HG03575 (cell line): ENCODE data around the gene CTXN1.
"Not testable (repeated sequence)": the region's sequence is repeated elsewhere in the genome, so short reads cannot be mapped to it uniquely, and the experiment has no call there.

Experiments
- ATAC-seq: cut with Tn5 transposase; IDR thresholded peaks from one replicate; pipeline ENCODE4 v1.9.1; 2021; ENCODE audit not compliant: unreplicated experiment, insufficient number of reproducible peaks, low FRiP score; ENCODE audit errors: extremely low read depth

CTXN1 gene

DNA sequence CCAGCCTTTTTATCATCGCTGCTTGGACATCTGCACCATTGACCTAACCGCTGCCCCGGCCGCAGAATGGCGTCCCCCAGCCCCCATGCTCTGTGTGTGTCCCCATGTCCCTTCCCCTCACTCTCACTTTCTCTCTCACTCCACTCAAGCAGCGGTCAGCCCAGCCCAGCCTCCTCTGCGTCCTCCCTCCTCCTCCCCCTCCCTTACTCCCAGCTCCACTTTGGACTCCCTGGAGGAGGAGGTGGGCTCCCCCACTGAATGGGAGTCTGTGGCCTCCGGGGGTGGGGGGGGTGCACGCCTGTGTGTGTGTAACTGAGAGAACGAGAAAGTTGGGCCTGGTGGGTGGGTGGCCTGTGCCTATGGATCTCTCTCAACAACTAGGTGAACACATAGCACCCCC is 20.1 kb downstream of the CTXN1 start:
- ATAC-seq: no peak

DNA sequence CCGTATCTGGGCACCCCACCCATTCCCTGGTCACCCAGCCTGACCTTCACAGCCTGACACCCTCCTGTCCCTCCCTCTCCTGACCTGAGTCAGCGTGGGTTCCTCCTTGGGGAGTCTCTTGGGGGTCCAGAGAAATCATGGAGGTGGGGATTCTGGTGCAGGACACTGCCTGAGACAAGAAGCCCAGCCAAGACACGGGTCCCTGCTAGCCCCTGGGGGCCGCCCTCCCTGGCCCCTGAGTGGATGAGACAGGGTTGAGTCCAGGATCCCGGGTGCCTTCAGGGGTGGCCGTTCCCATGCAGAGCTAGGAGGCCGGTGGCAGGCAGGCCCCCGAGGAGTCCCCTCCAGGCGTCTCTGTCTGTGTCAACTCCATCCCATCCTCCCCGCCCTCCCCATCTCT is 20.7 kb downstream of the CTXN1 start:
- no peak for ATAC-seq

- ATAC-seq: no peak
These were observed 21.6 kb downstream of the CTXN1 start for GRCh38 chr19:7904074-7905020.

GRCh38 chr19:7903244-7904073 is 22.5 kb downstream of the CTXN1 start, which contains the start of gene MAP2K7:
MAP2K7 (plus strand) TSS chr19:7903877; CDS start chr19:7903945, 68 bp downstream.
- ATAC-seq: peak; percentile 68

DNA sequence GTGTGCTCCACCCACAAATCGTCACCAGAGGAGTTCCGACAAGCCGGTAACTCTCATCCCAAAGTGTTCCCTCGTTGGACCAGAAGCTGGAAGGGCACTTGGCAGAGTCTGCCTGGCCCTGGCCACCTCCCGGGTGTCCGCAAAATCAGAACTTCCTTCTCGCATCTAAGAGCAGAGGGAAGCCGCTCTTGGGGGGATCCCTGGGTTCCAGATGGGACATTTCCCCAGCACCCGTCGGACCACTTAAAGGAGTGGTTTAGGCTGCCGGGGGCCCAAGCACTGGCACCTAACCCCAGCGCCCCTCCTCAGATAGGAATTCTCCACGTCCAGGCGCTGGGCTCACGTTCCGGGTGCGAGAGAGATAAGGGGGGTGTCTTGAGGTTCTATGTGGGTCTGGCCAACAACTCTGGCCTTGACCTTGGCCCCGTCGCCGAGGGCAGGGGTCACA is 23.1 kb downstream of the CTXN1 start:
- no peak for ATAC-seq

- ATAC-seq: no peak
These were observed 24.6 kb downstream of the CTXN1 start for GRCh38 chr19:7901337-7901736.

GRCh38 chr19:7900931-7901330 is 25.0 kb downstream of the CTXN1 start:
- ATAC-seq: no peak

- no peak for ATAC-seq
These were observed 25.5 kb downstream of the CTXN1 start for GRCh38 chr19:7900401-7900870.

DNA sequence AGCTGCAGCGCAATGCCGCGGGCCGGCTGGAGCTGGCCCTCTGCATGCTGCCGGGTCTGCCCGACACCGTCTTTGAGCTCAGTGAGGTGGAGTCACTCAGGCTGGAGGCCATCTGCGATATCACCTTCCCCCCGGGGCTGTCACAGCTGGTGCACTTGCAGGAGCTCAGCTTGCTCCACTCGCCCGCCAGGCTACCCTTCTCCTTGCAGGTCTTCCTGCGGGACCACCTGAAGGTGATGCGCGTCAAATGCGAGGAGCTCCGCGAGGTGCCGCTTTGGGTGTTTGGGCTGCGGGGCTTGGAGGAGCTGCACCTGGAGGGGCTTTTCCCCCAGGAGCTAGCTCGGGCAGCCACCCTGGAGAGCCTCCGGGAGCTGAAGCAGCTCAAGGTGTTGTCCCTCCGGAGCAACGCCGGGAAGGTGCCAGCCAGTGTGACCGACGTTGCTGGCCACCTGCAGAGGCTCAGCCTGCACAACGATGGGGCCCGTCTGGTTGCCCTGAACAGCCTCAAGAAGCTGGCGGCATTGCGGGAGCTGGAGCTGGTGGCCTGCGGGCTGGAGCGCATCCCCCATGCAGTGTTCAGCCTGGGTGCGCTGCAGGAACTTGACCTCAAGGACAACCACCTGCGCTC is 26.1 kb downstream of the CTXN1 start:
- ATAC-seq: no peak

GRCh38 chr19:7898967-7899366 is 27.0 kb downstream of the CTXN1 start:
- ATAC-seq: no peak

DNA sequence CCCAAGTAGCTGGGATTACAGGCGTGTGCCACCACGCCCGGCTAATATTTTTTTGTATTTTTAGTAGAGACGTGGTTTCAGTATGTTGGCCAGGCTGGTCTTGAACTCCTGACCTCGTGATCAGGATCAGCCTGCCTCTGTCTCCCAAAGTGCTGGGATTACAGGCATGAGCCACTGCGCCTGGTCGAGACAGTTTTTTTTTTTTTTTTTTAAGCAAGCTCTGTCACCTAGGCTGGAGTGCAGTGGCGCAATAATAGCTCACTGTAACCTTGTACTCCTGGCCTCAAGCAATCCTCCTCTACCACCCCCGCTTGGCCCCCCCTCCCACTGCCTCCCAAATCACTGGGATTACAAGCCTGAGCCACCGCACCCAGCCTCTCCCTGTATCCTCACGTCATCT is 28.6 kb downstream of the CTXN1 start:
- no peak for ATAC-seq

DNA sequence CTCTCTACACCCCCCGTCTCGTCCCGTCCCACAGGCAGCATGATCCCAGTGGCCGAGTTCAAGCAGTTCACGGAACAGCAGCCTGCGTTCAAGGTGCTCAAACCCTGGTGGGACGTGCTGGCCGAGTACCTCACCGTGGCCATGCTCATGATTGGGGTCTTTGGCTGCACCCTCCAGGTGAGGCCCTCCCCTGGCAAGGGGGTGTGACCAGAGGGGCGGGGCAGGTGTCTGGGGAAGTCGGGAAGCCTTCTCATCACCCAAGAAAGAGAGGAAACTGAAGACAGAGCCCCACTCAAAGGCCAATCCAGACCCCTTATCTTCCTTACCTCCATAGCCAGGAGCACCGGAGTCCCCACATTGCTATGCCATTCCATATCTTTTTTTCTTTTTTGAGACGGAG is 30.4 kb downstream of the CTXN1 start:
- no peak for ATAC-seq

DNA sequence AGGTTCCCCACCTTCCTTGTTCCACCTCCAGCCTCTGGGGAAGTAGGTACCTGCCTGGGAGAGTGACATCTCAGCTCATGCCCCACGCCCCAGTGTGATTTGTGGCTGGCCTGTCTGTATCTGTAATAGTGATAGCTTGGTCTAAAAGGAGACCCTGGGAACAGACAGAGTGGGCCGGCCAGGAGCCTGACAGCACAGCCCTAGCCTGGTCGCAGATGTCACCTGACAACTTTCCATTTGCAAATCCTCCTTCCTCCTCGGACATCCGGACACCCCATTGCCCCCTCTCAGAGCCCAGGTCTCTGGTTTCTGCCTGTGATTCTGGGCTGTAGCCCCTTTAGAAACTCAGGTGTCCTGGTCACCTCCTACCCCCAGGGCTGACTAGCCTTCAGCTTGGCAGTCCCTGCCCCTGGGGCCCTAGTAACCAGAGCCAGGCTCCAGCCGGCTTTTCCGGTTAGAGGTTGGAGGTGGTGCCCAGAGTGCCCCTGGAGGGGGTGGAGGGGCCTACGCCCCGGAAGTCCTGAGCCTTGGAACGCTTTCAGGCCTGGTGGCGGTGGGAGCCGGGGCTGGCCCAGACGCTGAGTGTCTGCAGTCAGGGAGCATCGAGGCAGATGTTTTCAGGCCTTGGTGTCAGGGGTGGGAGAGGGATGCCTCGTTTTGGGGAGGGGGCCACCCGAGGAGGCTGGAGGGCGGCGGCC is 31.2 kb downstream of the CTXN1 start:
- ATAC-seq: no peak

DNA sequence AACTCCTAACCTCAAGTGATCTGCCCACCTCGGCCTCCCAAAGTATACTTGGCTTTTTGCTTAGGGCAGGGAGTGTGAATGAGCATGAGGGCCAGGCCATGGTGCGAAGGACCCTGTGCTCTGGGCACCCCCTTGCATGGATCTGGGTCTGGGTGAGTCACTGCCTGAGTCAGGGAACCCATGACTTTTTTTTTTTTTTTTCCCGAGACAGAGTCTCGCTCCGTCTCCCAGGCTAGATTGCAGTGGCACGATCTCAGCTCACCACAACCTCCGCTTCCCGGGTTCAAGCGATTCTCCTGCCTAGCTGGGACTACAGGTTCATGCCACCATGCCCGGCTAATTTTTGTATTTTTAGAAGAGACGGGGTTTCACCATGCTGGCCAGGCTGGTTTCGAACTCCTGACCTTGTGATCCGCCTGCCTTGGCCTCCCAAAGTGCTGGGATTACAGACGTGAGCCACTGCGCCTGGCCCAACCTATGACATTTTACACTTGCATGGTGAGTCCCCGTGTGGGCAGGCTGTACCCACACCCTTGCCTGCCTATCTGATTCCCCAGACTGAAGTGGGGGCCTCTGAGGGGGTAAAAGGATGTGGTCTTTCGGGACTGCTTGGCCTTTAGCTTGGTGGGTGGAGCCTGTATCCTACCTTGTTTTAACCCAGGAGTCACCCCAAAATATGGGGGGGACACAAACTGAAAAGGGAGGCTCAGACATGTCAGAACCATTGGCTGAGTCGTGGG is 32.4 kb downstream of the CTXN1 start:
- not testable (repeated sequence) for ATAC-seq

- no peak for ATAC-seq
These were observed 37.1 kb downstream of the CTXN1 start for GRCh38 chr19:7888826-7889217.

DNA sequence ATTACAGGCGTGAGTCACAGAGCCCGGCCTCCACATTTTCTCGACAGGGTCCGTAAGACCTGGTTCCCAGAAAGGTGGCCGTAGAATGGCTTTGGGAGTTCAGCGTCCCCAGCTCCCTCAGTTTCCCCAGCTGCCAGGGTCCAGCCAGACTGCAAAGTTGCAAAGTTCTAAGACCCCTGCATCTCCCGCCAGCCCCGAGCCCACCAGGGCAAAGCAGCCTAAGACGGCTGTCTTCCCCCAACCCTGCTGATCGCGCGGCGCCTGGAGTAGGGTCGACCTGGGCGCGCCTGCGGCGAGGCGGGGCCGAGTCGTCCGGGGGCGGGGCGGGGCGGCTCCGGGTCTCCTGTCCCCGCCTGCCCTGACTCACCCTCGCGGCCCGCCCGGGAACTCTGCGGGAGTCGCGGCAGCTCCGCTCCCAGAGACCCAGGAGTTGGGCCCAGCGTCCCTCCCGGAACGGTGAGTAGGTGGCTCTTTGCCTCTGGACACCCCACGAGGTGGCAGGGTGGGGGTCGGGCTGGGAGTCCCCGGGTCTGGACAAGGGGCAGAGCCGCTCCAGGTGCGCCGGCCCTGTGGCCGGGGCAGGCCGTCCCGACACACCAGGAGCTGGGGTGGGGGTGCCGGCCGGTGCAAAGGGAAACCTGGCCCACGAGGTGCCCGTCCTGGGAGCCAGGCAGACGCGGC is 37.6 kb downstream of the CTXN1 start, which contains the start of gene LRRC8E:
Gene LRRC8E (plus strand): TSS at position 366 of the 681 bp plus-strand sequence. CDS start 7,094 bp downstream, outside the sequence.
- no peak for ATAC-seq

GRCh38 chr19:7887408-7888144 is 38.4 kb downstream of the CTXN1 start:
- no peak for ATAC-seq
